ENCODE data around the gene FARS2.
"Not testable (repeated sequence)": the region's sequence is repeated elsewhere in the genome, so short reads cannot be mapped to it uniquely, and the experiment has no call there.

The FARS2 gene

DNA sequence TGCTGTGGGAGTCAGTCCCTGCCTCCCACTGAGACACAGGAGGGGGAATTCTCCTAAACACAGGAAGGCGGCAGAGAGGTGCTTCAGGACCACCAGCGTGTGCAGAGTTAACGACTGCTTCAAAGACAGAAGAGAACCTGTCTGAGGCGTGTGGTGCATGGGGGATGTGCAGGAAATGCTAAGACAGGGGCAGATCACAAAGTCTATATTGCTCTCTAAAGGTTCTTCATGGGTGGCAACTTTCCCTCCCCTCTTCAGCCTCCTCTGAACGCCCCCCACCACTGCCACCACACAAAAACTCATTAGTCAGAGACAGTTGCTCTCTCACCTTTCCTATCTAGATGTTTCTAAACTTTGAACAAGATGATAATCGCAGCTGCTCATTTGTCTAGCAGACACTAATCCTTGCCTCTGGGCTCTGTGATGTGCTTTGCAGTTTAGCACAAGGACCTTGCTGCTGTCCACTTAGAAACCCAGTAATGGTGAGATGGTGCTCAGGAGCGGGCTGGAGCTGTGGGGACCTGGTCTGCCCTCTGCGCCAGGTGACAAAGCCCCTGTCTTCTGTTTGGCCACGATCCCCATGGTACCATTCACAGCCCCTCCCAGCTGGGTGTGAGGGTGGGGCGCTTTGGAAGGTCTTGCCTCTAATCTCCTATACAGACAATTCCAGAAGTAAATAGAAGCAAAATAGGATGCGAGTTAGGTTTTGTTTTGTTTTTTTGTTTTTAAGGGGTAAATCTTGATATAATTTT lies 525.8 kb downstream of the FARS2 start:
- DNase-seq (ENCODE audit: low read depth in 2 of 2): no peak

DNA sequence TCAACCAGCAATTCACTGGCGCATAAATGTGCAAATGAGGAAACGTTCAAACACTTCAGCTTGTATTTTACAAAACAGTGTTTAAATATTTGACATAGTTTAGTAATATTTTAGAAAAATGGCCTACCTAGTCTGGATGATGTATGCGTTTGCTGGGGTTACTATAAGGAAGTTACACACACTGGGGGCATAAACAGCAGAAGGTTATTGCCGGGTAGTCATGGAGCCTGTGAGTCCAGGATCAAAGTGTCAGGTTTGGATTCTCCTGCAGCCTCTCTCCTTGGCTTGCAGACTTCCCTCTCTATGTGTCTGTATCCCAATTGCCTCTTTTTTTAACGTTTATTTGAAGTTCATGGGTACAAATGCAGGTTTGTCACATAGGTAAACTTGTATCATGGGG lies 528.1 kb downstream of the FARS2 start:
- not testable (repeated sequence) for DNase-seq (ENCODE audit: low read depth in 2 of 2)

DNA sequence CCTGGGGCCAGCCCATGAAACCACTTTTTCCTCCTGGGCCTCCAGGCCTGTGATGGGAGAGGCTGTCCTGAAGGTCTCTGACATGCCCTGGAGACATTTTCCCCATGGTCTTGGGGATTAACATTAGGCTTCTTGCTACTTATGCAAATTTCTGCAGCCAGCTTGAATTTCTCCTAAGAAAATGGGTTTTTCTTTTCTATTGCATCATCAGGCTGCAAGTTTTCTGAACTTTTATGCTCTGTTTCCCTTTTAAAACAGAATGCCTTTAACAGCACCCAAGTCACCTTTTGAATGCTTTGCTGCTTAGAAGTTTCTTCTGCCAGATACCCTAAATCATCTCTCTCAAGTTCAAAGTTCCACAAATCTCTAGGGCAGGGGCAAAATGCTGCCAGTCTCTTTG lies 535.2 kb downstream of the FARS2 start:
- DNase-seq (ENCODE audit: low read depth in 2 of 2): not testable (repeated sequence)

DNA sequence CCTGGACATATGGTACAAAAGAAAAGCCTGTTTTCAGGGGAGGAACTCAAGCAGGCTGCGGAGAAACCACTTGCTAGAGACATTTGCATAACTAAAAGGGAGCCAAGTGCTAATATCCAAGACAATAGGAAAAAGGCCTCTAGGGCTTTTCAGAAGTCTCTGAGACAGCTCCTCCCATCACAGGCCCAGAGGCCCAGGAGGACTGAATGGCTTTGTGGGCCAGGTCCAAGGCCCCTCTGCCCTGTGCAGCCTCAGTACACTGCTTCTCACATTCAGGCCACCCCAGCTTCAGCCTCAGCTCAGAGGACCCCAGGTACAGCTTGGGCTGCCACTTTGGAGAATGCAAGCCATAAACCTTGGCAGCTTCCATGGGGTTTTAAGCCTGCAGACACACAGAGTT lies 545.1 kb downstream of the FARS2 start:
- DNase-seq (ENCODE audit: low read depth in 2 of 2): not testable (repeated sequence)

DNA sequence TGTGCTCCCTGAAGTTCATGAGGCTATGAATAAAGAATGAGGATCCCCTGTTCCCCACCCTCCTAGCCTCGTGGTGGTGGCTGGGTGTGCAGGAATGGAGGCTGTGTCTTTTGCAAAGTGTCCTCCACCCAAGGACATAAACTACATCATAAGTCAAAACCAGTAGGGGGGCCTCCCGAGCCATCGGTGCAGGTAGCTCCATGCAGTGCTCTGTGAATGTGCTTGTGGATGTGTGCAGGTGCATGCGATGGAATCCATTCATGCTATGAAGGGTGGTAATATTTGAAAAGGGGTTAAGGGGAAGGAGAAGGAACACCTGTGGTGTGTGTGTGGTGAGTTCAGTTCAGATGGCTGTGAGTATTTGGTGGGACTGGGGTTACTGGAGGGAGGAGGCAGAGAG lies 548.1 kb downstream of the FARS2 start:
- DNase-seq (ENCODE audit: low read depth in 2 of 2): no peak

DNA sequence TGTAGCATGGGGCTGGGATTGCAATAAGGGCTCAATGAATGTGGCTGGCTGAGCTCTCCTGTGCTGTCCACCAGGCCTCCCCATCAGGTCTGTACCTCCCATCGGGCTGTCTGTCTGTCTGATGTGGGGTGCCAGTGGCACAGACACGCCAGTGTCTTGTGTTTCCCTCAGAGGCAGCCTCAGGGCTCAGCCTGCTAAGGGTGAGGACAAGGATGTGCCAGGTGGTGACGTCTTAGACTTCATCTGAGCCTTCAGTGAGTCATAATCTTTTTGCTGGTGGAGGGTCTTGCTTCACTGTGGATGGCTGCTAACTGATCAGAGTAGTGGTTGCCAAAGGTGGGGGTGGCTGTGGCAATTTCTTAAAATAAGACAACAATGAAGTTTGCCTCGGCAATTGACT lies 550.7 kb downstream of the FARS2 start:
- no peak for DNase-seq (ENCODE audit: low read depth in 2 of 2)

DNA sequence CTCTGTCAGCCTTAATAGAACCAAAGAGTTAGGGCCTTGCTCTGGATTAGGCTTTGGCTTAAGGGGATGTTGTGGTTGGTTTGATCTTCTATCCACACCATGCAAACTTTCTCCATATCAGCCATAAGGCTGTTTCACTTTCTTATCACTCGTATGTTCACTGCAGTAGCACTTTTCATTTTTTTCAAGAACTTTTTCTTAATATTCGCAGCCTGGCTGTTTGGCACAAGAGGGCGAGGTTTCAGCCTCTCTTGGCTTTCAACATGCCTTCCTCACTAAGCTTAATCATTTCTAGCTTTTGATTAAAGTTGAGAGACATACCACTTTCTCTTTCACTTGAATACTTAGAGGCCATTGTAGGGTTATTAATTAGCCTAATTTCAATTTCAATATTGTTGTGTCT lies 552.3 kb downstream of the FARS2 start:
- DNase-seq (ENCODE audit: low read depth in 2 of 2): no peak

DNA sequence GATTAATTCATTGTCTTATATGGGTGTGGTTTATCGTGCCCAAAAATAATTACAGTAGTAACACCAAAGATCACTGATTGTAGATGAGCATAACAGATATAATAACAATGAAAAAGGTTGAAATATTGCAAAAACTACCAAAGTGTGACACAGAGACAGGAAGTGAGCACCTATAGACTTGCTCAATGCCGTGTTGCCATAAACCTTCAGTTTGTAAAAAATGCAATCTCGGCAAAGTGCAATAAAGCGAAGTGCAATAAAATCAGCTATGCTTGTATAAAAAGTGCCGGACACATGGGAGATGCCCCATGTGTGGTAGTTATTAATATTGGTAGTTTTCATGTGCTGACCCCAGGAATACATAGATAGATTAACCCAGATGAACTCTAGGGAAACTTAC lies 552.8 kb downstream of the FARS2 start:
- no peak for DNase-seq (ENCODE audit: low read depth in 2 of 2)

DNA sequence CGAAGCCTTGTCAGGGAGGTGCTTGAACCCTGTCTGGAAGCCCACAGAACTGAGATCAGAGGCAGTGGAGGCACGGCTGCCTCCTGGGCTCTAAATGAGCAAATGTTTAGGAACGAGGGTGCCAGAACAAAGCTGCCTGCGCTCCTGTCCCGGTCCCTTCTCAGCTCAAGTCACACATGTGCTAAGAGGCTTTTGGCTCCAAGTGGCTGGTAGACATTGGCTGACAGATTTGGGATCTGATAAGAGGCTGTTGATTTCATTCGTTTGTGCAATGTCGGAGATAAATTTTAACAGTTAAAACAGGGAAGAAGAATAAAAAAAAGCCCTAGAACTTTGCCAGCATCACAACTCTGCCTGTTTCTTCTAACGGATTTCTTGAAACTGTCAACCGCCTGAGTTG lies 553.6 kb downstream of the FARS2 start:
- DNase-seq (ENCODE audit: low read depth in 2 of 2): no peak

DNA sequence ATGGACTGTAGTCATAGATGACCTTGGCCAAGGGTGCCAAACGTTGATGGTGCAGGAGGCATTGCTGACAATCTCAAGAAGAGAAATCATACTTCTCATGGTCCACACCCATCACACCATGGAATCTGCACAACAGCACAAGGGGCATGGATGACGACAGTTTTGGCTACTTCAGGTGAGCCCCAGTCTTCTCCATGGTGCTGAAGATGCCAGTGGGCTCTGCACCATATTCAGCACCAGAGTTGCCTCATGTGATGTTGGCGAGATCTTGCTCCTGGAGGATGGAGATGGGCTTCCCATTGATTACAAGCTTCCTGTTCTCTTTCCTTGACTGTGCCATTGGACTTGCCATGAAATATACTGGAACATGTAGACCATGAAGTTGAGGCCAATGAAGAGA lies 556.6 kb downstream of the FARS2 start:
- DNase-seq (ENCODE audit: low read depth in 2 of 2): no peak

DNA sequence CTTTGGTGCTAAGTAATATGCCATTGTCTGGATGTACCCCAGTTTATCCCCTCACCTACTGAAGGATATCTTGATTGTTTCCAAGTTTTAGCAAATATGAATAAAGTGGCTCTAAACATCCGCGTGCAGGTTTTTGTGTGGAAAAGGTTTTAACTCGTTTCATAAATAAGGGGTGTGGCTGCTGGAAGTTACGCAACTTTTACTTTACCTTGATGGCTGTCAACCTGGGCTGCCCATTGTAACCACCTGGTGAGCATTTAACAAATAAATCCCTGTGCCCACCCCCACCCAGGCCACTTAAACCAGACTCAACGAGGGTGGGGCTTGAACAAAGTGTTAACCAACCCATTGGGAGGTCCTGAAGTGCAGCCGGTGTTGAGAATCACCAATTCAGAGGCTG lies 557.6 kb downstream of the FARS2 start:
- no peak for DNase-seq (ENCODE audit: low read depth in 2 of 2)

All from stimulated activated CD4-positive, alpha-beta T cell treated with anti-CD3 and anti-CD28 coated beads, Interleukin-12 subunit alpha, Interleukin-12 subunit beta, amount 100 ng/mL, for 24 hours (primary cell).